ENCODE results near the gene CARD14.
"Not testable (repeated sequence)": the region's sequence is repeated elsewhere in the genome, so short reads cannot be mapped to it uniquely, and the experiment has no call there.

Gene CARD14

DNA sequence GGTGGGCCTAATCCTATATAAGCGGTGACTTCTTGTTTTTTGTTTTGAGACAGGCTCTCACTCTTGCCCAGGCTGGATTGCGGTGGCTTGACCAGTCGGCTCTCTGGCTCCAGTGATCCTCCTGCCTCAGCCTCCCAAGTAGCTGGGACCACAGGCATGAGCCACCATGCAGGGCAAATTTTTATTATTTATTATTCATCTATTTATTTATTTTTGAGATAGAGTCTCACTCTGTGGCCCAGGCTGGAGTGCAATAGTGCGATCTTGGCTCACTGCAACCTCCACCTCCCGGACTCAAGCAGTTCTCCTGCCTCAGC, 86.2 kb downstream of the CARD14 start:
- DNase-seq = no peak

- no peak for DNase-seq
Measured at GRCh38 chr17:80257716-80258213, 87.9 kb downstream of the CARD14 start.

- DNase-seq = not testable (repeated sequence)
Measured at GRCh38 chr17:80258296-80258695, 88.5 kb downstream of the CARD14 start.
